Upper lobe of left lung (tissue), 4 donors: ENCODE results near the gene TUBGCP2.

Source experiments
- CTCF ChIP-seq, 6 experiments: fragments of 450-650 bp in 4 of 6; fragments of 200-600 bp in 2 of 6; sonication (generic) in 2 of 6; IDR thresholded peaks; one replicate each; pipeline ENCODE4 v1.5.1; 2016 to 2019; ENCODE audit warnings: antibody characterized with exemption in 6 of 6
- EP300 ChIP-seq, 4 donors: sonication (generic); formaldehyde crosslinking; IDR thresholded peaks; one replicate each; pipeline ENCODE4 v1.5.1; 2017; ENCODE audit warnings: antibody characterized with exemption in 4 of 4, control low read depth in 2 of 4
- POLR2A ChIP-seq, 4 donors: fragments of 450-650 bp; IDR thresholded peaks; one replicate each; pipeline ENCODE4 v1.5.1; 2016 to 2017; ENCODE audit warnings: antibody characterized with exemption in 4 of 4, mild to moderate bottlenecking in 2 of 4
- POLR2AphosphoS5 ChIP-seq, 2 donors: sonication (generic); formaldehyde crosslinking; IDR thresholded peaks; one replicate each; pipeline ENCODE4 v1.5.1; 2017; ENCODE audit warnings: antibody characterized with exemption in 2 of 2

- no peak for TF ChIP-seq POLR2A (IDR thresholded peaks at IDR 0.05)
- no peak for TF ChIP-seq EP300 (IDR thresholded peaks at IDR 0.05)
- TF ChIP-seq CTCF (IDR thresholded peaks at IDR 0.05), result no peak
- TF ChIP-seq POLR2AphosphoS5 (IDR thresholded peaks at IDR 0.05), result no peak
These were observed 29.1 kb downstream of the TUBGCP2 start for GRCh38 chr10:133279326-133280226.
